ENCODE results near the gene CBX8. TPM values are rescaled to one million over a fixed set of nuclear protein-coding genes. Genes with fewer than 3 reads are reported as not detected.

CBX8 gene
- total and polyA plus RNA-seq, 2 of the 13 experiments (the other 11 are each of a cell fraction or from before 2014, with no cell fraction given), result 0.34 to 12.6 TPM

DNA sequence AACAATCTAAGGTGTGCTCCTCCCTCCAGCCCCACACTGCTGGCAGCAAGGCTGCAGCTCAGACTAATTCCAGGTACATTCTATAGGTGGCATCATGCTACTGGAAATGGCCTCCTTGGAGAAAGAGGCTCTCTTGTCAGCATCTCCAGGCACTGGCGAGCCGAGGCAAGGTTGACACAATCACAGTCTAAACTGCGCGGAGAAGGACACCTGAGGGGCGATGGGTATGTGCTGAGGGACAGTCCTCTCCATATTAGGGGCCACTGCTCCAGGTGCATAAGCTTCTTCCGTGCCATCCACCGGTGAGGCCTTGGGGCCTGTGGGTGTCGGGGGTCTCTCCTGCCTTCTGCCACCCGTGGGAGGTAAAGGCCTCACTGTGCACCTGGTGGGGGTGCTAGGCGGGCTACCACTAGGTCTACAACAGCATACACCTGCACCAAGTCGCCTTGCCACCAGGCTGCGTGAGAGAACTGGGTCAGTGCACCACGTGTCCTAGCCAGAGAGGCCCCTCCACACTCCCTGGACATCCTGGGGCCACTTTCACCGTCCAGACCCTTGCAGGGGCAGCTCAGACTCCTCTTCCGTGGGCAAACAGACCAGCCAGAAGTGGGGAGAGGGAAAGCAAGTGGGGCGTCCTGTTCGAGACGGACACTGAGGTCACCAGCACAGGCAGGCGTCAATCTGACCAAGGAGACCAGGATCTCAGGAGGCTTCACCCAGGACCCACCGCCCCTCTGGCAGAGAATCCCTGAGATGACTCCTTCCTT is 12.1 kb upstream of the CBX8 start (continued):
- TF ChIP-seq, protein P1, sequence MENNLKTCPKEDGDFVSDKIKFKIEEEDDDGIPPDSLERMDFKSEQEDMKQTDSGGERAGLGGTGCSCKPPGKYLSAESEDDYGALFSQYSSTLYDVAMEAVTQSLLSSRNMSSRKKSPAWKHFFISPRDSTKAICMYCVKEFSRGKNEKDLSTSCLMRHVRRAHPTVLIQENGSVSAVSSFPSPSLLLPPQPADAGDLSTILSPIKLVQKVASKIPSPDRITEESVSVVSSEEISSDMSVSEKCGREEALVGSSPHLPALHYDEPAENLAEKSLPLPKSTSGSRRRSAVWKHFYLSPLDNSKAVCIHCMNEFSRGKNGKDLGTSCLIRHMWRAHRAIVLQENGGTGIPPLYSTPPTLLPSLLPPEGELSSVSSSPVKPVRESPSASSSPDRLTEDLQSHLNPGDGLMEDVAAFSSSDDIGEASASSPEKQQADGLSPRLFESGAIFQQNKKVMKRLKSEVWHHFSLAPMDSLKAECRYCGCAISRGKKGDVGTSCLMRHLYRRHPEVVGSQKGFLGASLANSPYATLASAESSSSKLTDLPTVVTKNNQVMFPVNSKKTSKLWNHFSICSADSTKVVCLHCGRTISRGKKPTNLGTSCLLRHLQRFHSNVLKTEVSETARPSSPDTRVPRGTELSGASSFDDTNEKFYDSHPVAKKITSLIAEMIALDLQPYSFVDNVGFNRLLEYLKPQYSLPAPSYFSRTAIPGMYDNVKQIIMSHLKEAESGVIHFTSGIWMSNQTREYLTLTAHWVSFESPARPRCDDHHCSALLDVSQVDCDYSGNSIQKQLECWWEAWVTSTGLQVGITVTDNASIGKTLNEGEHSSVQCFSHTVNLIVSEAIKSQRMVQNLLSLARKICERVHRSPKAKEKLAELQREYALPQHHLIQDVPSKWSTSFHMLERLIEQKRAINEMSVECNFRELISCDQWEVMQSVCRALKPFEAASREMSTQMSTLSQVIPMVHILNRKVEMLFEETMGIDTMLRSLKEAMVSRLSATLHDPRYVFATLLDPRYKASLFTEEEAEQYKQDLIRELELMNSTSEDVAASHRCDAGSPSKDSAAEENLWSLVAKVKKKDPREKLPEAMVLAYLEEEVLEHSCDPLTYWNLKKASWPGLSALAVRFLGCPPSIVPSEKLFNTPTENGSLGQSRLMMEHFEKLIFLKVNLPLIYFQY (CRISPR knock-in tag; IDR thresholded peaks at IDR 0.05; ENCODE audit: borderline replicate concordance), result peak; percentile 38; the same call in 1 of the 2 replicates
- TF ChIP-seq ZNF543 (CRISPR knock-in tag; IDR thresholded peaks at IDR 0.05) (0 out of 2 replicates have a peak, but pooled peaks have one; percentile 52), SRY (CRISPR knock-in tag; IDR thresholded peaks at IDR 0.05) (no peak), ETV6 (CRISPR knock-in tag; conservative IDR thresholded peaks at IDR 0.05) (0 out of 2 replicates have a peak, but pooled peaks have one; percentile 52), TRIM24 (CRISPR knock-in tag; IDR thresholded peaks at IDR 0.05) (no peak), SMAD3 (CRISPR knock-in tag; IDR thresholded peaks at IDR 0.05) (peak; percentile 68; the same call in 1 of the 2 replicates), ZNF768 (CRISPR knock-in tag; IDR thresholded peaks at IDR 0.05) (no peak), ZNF207 (IDR thresholded peaks at IDR 0.05; ENCODE audit: borderline replicate concordance) (no peak), ZNF850 (CRISPR knock-in tag; conservative IDR thresholded peaks at IDR 0.05) (no peak), NCOR1 (IDR thresholded peaks at IDR 0.05; ENCODE audit: borderline replicate concordance, low read length) (no peak), ZNF839 (CRISPR knock-in tag; IDR thresholded peaks at IDR 0.05; ENCODE audit: borderline replicate concordance) (no peak), ZNF792 (CRISPR knock-in tag; IDR thresholded peaks at IDR 0.05) (no peak), ZSCAN29 (CRISPR knock-in tag; conservative IDR thresholded peaks at IDR 0.05) (0 out of 2 replicates have a peak, but pooled peaks have one; percentile 45), BRD4 (CRISPR knock-in tag; IDR thresholded peaks at IDR 0.05) (no peak)
- TF ChIP-seq, protein P2, sequence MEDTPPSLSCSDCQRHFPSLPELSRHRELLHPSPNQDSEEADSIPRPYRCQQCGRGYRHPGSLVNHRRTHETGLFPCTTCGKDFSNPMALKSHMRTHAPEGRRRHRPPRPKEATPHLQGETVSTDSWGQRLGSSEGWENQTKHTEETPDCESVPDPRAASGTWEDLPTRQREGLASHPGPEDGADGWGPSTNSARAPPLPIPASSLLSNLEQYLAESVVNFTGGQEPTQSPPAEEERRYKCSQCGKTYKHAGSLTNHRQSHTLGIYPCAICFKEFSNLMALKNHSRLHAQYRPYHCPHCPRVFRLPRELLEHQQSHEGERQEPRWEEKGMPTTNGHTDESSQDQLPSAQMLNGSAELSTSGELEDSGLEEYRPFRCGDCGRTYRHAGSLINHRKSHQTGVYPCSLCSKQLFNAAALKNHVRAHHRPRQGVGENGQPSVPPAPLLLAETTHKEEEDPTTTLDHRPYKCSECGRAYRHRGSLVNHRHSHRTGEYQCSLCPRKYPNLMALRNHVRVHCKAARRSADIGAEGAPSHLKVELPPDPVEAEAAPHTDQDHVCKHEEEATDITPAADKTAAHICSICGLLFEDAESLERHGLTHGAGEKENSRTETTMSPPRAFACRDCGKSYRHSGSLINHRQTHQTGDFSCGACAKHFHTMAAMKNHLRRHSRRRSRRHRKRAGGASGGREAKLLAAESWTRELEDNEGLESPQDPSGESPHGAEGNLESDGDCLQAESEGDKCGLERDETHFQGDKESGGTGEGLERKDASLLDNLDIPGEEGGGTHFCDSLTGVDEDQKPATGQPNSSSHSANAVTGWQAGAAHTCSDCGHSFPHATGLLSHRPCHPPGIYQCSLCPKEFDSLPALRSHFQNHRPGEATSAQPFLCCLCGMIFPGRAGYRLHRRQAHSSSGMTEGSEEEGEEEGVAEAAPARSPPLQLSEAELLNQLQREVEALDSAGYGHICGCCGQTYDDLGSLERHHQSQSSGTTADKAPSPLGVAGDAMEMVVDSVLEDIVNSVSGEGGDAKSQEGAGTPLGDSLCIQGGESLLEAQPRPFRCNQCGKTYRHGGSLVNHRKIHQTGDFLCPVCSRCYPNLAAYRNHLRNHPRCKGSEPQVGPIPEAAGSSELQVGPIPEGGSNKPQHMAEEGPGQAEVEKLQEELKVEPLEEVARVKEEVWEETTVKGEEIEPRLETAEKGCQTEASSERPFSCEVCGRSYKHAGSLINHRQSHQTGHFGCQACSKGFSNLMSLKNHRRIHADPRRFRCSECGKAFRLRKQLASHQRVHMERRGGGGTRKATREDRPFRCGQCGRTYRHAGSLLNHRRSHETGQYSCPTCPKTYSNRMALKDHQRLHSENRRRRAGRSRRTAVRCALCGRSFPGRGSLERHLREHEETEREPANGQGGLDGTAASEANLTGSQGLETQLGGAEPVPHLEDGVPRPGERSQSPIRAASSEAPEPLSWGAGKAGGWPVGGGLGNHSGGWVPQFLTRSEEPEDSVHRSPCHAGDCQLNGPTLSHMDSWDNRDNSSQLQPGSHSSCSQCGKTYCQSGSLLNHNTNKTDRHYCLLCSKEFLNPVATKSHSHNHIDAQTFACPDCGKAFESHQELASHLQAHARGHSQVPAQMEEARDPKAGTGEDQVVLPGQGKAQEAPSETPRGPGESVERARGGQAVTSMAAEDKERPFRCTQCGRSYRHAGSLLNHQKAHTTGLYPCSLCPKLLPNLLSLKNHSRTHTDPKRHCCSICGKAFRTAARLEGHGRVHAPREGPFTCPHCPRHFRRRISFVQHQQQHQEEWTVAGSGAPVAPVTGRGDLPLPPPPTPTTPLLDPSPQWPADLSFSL (CRISPR knock-in tag; IDR thresholded peaks at IDR 0.05), result no peak
- TF ChIP-seq, protein P3, sequence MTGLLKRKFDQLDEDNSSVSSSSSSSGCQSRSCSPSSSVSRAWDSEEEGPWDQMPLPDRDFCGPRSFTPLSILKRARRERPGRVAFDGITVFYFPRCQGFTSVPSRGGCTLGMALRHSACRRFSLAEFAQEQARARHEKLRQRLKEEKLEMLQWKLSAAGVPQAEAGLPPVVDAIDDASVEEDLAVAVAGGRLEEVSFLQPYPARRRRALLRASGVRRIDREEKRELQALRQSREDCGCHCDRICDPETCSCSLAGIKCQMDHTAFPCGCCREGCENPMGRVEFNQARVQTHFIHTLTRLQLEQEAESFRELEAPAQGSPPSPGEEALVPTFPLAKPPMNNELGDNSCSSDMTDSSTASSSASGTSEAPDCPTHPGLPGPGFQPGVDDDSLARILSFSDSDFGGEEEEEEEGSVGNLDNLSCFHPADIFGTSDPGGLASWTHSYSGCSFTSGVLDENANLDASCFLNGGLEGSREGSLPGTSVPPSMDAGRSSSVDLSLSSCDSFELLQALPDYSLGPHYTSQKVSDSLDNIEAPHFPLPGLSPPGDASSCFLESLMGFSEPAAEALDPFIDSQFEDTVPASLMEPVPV (CRISPR knock-in tag; IDR thresholded peaks at IDR 0.05), result no peak
- TF ChIP-seq, protein P4, sequence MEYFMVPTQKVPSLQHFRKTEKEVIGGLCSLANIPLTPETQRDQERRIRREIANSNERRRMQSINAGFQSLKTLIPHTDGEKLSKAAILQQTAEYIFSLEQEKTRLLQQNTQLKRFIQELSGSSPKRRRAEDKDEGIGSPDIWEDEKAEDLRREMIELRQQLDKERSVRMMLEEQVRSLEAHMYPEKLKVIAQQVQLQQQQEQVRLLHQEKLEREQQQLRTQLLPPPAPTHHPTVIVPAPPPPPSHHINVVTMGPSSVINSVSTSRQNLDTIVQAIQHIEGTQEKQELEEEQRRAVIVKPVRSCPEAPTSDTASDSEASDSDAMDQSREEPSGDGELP (IDR thresholded peaks at IDR 0.05; ENCODE audit: borderline replicate concordance, low read depth), result no peak

All from HepG2 (cell line).